Tibial nerve (tissue), 3 donors: Measurements from ENCODE around the gene MAGI1.

Experiments used
- POLR2A ChIP-seq, 2 donors: fragments of 450-650 bp; IDR thresholded peaks; one replicate each; pipeline ENCODE4 v1.6.1; 2017; ENCODE audit warnings: antibody characterized with exemption in 2 of 2, mild to moderate bottlenecking in 2 of 2, moderate library complexity in 2 of 2
- TF ChIP-seq, protein P1 (sequence below), 5 experiments: fragments of 200-600 bp in 3 of 5; fragments of 450-650 bp in 2 of 5; sonication (generic) in 3 of 5; IDR thresholded peaks; one replicate each; pipeline ENCODE4 v1.5.1; 2016 to 2019; ENCODE audit warnings: antibody characterized with exemption in 5 of 5, mild to moderate bottlenecking in 3 of 5, moderate library complexity in 2 of 5

DNA sequence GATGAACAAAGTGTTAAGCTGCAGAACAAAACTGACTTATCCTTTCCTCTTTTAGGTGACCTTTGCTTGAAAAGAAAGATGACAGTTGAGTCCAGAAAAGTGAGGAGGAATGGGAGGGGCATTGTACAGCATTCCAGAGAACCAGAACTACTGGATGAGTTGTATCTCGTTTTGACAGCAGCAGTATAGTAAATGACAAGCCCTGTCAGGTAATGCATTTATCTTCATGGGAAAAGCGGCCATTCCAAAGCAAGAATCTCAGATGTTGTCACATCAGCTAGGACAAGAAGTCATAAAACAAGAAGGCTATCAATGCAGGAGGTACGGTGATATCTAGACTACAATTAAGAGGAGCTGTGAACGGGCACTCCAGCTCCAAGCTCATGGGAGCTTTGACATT, 421.5 kb downstream of the MAGI1 start:
- TF ChIP-seq, protein P1, sequence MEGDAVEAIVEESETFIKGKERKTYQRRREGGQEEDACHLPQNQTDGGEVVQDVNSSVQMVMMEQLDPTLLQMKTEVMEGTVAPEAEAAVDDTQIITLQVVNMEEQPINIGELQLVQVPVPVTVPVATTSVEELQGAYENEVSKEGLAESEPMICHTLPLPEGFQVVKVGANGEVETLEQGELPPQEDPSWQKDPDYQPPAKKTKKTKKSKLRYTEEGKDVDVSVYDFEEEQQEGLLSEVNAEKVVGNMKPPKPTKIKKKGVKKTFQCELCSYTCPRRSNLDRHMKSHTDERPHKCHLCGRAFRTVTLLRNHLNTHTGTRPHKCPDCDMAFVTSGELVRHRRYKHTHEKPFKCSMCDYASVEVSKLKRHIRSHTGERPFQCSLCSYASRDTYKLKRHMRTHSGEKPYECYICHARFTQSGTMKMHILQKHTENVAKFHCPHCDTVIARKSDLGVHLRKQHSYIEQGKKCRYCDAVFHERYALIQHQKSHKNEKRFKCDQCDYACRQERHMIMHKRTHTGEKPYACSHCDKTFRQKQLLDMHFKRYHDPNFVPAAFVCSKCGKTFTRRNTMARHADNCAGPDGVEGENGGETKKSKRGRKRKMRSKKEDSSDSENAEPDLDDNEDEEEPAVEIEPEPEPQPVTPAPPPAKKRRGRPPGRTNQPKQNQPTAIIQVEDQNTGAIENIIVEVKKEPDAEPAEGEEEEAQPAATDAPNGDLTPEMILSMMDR (IDR thresholded peaks at IDR 0.05), result no peak
- TF ChIP-seq POLR2A (IDR thresholded peaks at IDR 0.05), result no peak
